Psoas muscle (tissue), 8 donors: ENCODE results near the gene NLGN1. TPM values are rescaled to one million over a fixed set of nuclear protein-coding genes. Genes with fewer than 3 reads are reported as not detected.

ENCODE experiments used
- ATAC-seq, 4 donors: fragments of 200-7000 bp; cut with Tn5 transposase; one replicate each; pipeline ENCODE4 v1.9.1; 2020; ENCODE audit warnings: moderate library complexity in 3 of 4, mild to moderate bottlenecking in 2 of 4
- DNase-seq, 2 donors: peaks; one replicate each; pipeline ENCODE4 v3.0.0-alpha.2; 2020
- H3K27ac ChIP-seq: fragments of 200-600 bp; one replicate; pipeline ENCODE4 v1.8.0; 2022
- H3K27me3 ChIP-seq, 3 donors: fragments of 200-600 bp in 1 of 3; one replicate each; pipeline versions ENCODE4 v1.6.1 to v1.8.0; 2013 to 2022; ENCODE audit warnings: low read length in 2 of 3, mild to moderate bottlenecking in 2 of 3, moderate library complexity in 1 of 3; ENCODE audit not compliant: insufficient read depth in 3 of 3
- H3K36me3 ChIP-seq, 2 donors: fragments of 200-600 bp in 1 of 2; one replicate each; pipeline versions ENCODE4 v1.6.1 to v1.8.0; 2013 to 2022; ENCODE audit warnings: low read depth in 1 of 2, mild to moderate bottlenecking in 1 of 2, moderate library complexity in 1 of 2; ENCODE audit not compliant: insufficient read depth in 1 of 2
- H3K4me1 ChIP-seq: fragments of 200-600 bp; one replicate; pipeline ENCODE4 v1.8.0; 2022
- H3K4me3 ChIP-seq: fragments of 200-600 bp; one replicate; pipeline ENCODE4 v1.8.0; 2022; ENCODE audit warnings: mild to moderate bottlenecking
- H3K9me3 ChIP-seq: fragments of 200-600 bp; one replicate; pipeline ENCODE4 v1.8.0; 2022
- WGBS, 3 donors: extraction: QIAGEN DNeasy Blood & Tissue Kit; methylation state at CpG; one replicate each; pipeline versions ENCODE4 v1.1.6 to v1.1.7; 2013; 5-methylcytosine and 5-hydroxymethylcytosine counted together
- intact Hi-C, 2 donors: fragments of 100-400 bp; cut with DNase I; formaldehyde crosslinking; loops; one replicate each; pipeline versions ENCODE4 v1.11.0 to v1.14.2; 2022
- polyA plus RNA-seq, 3 donors: library from polyadenylated mRNA; stranded (reverse); fragments of 200-250 nt; gene quantifications; one replicate each; pipeline ENCODE4 v1.2.3, GENCODE V29; 2013
- total RNA-seq, 4 donors: library from RNA; stranded (reverse); fragmentation: NEBNext Ultra II Directional in 2 of 4; extraction: Animal tissue kit (Norgen Biotek cat#: 25700) in 2 of 4; gene quantifications; one replicate each; pipeline versions ENCODE4 v1.2.1 to v1.2.4, GENCODE V29; 2021 to 2023
- TF ChIP-seq, protein P1 (sequence below): fragments of 200-600 bp; IDR thresholded peaks from one replicate; pipeline ENCODE4 v1.8.0; 2022; ENCODE audit warnings: antibody characterized with exemption
- donor health status: healthy with polysubstance abuse.
- donor health status: DM: no; HTN: no; CAD: no; lungs with moderate emphysema.
- donor health status: Bipolar disorder and iron deficiency.
- donor health status: healthy.
- donor health status: DM: yes; HTN: yes; CAD: no.
- donor health status: DM: no; HTN: no; CAD: no.
- donor health status: DM: no; HTN: no; CAD: no.
- donor health status: DM: yes; HTN: yes; CAD: no.

The NLGN1 gene
- total and polyA plus RNA-seq, 7 donors, result 0.04 to 1.0 (median 0.54) TPM

DNA sequence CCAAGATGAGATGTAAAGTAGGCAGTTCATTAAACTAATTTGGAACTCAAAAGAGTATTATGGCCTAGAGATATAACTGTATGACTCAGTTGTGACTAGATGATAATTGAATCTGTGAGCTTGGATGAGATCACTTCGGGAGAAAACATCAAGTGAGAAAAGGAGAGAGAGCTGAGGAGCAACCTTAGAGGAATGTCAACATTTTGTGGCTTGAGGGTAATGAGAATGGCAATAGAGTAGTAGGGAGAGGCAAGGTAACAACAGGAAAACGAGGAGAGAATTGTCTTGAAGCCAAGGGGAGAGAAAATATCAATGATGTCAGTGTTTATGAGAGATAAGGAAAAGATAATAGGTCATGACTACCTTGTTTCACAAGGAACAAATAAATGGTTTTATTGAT, 580.2 kb downstream of the NLGN1 start:
- Histone ChIP-seq H3K27me3 (no peaks in the 10 kb centered on the region), H3K27ac (no peak overlapping the region), H3K36me3 (no peaks in the 10 kb centered on the region), H3K9me3 (no peaks in the 10 kb centered on the region), H3K4me3 (no peak overlapping the region), H3K4me1 (no peaks in the 10 kb centered on the region)
- 66 to 76% (median 73%) methylated on average over 2 of the region's 2 CpGs for WGBS, 3 donors
- DNase-seq, result no peak
- TF ChIP-seq, protein P1, sequence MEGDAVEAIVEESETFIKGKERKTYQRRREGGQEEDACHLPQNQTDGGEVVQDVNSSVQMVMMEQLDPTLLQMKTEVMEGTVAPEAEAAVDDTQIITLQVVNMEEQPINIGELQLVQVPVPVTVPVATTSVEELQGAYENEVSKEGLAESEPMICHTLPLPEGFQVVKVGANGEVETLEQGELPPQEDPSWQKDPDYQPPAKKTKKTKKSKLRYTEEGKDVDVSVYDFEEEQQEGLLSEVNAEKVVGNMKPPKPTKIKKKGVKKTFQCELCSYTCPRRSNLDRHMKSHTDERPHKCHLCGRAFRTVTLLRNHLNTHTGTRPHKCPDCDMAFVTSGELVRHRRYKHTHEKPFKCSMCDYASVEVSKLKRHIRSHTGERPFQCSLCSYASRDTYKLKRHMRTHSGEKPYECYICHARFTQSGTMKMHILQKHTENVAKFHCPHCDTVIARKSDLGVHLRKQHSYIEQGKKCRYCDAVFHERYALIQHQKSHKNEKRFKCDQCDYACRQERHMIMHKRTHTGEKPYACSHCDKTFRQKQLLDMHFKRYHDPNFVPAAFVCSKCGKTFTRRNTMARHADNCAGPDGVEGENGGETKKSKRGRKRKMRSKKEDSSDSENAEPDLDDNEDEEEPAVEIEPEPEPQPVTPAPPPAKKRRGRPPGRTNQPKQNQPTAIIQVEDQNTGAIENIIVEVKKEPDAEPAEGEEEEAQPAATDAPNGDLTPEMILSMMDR, result no peak
- intact Hi-C loops, result no loop called here
- ATAC-seq, result no peak

DNA sequence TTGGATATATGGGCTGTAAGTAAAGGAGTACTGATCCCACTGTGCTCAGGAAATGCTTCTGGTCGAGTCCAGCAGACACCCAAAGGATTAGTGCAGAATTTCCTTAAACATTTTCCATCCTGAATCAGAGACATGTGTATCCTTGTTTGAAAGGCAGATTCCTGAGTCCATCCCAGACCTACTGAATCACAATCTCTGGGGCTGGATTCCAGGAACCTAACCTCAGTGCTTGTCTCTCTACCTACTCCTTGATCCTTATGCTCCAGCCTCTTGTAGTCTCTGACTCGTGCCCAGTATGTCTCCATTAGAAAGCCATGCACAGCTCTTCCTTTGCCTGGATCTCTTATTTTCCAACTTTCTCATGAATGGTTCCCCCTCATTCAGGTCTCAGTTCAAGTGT, 585.8 kb downstream of the NLGN1 start:
- no peaks in the 10 kb centered on the region for H3K4me1 ChIP-seq
- ATAC-seq, result no peak
- intact Hi-C loops, result no loop called here
- no peaks in the 10 kb centered on the region for H3K9me3 ChIP-seq
- H3K36me3 ChIP-seq, result no peaks in the 10 kb centered on the region
- H3K27ac ChIP-seq, result no peak overlapping the region
- DNase-seq, result no peak
- 58 to 73% (median 61%) methylated on average over 2 of the region's 2 CpGs for WGBS, 3 donors
- no peak overlapping the region for H3K4me3 ChIP-seq
- TF ChIP-seq, protein P1, result no peak
- no peaks in the 10 kb centered on the region for H3K27me3 ChIP-seq

DNA sequence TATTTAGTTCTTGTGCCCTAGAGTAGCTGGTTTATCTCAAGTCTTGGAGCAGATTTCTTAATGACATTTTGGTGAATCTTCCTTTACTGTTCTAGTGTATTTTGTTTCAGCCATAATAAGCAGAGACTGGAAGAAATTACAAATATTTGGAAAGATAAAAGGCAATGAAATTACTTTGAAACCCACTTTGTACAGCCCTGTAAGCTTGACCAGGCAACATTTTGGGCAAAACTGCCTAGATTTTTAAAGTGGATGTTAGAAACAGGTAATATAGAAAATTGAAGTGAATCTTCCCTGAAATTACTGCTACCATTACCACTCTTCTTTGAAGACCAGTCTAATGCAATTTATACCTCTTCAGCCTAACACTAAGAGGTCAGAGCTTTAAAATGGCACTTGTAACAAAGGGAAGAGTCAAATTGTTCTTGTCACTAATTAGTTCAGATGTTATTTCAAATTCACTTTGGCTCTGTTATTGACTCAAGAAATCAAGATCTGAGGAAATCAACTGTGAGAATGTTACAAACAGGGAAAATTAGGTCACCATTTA, 589.4 kb downstream of the NLGN1 start:
- no peaks in the 10 kb centered on the region for H3K36me3 ChIP-seq
- ATAC-seq, result no peak
- H3K9me3 ChIP-seq, result no peaks in the 10 kb centered on the region
- no peaks in the 10 kb centered on the region for H3K27me3 ChIP-seq
- H3K4me3 ChIP-seq, result no peak overlapping the region
- TF ChIP-seq, protein P1, result no peak
- intact Hi-C loops, result no loop called here
- H3K27ac ChIP-seq, result no peak overlapping the region
- DNase-seq, result no peak
- H3K4me1 ChIP-seq, result no peaks in the 10 kb centered on the region

DNA sequence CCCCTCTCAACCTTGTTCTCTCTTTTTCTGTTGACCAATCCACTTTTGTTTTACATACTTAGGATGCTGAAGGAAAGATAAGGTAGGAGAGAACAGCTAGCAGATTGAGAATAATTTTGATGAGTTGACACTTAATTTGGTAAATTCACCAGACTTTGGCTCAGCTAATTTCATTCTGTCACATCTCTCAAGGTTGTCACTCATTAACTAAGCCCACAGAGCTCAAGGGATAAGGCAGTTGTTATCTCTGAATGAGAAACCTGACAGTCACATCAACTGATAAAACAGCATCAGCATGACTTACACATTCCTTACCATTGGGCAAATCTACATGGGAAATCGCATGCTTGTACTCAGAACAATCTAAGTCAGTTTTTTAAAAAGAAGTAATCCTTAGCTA, 591.4 kb downstream of the NLGN1 start:
- DNase-seq (no peak), ATAC-seq (no peak)
- H3K36me3 ChIP-seq, result no peaks in the 10 kb centered on the region
- no peaks in the 10 kb centered on the region for H3K27me3 ChIP-seq
- no peaks in the 10 kb centered on the region for H3K4me1 ChIP-seq
- TF ChIP-seq, protein P1, result no peak
- H3K4me3 ChIP-seq, result no peak overlapping the region
- no peak overlapping the region for H3K27ac ChIP-seq
- intact Hi-C loops, result no loop called here
- WGBS, 3 donors, result 89 to 97% (median 92%) methylated on average over 1 of the region's 1 CpG
- no peaks in the 10 kb centered on the region for H3K9me3 ChIP-seq

DNA sequence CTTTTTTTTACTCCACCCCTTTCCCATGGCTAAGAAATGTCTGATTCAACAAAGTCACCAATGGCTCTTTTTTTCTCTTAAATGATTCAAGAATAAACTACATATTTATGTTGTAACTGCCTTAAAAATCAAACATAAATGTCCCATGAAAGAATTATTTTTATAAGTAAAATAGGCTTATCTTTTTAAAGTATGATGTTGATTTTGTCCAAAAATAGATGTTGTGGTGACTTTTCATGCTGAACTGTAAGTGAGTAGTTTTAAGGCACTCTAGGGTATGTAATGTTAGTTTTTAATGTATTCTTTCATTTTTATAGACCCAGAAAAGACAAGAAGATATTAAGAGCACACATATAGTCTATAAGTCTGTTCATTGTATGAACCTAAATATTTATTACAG, 594.9 kb downstream of the NLGN1 start:
- TF ChIP-seq, protein P1, result no peak
- intact Hi-C loops, result no loop called here
- ATAC-seq, result no peak
- Histone ChIP-seq H3K36me3 (no peaks in the 10 kb centered on the region), H3K27ac (no peak overlapping the region), H3K4me1 (no peaks in the 10 kb centered on the region), H3K4me3 (no peak overlapping the region), H3K9me3 (no peaks in the 10 kb centered on the region), H3K27me3 (no peaks in the 10 kb centered on the region)
- DNase-seq, result no peak
